Esophagus muscularis mucosa (tissue), 4 donors: ENCODE data around the gene REPS2. TPM values are rescaled to one million over a fixed set of nuclear protein-coding genes. Genes with fewer than 3 reads are reported as not detected.
"Not testable (repeated sequence)": the region's sequence is repeated elsewhere in the genome, so short reads cannot be mapped to it uniquely, and the experiment has no call there.

Experiments used
- DNase-seq: peaks from one replicate; pipeline ENCODE4 v3.0.0-alpha.2; 2017; ENCODE audit errors: extremely low spot score
- H3K27ac ChIP-seq, 4 donors: fragments of 200-600 bp; sonication (generic); replicated peaks in 1 of 4; 1 replicate in 3 of 4; 2 replicates in 1 of 4; pipeline ENCODE4 v1.5.1; 2016 to 2019; ENCODE audit warnings: mild to moderate bottlenecking in 1 of 4
- H3K27me3 ChIP-seq, 4 donors: fragments of 200-600 bp; sonication (generic); one replicate each; pipeline versions ENCODE4 v1.5.1 to v1.6.0; 2016 to 2019
- H3K36me3 ChIP-seq, 4 donors: fragments of 200-600 bp; sonication (generic); one replicate each; pipeline ENCODE4 v1.5.1; 2016 to 2019
- H3K4me1 ChIP-seq, 4 donors: fragments of 200-600 bp; sonication (generic); one replicate each; pipeline ENCODE4 v1.5.1; 2016 to 2019
- H3K4me3 ChIP-seq, 4 donors: fragments of 200-600 bp; sonication (generic); 1 replicate in 2 of 4; 2 replicates in 2 of 4; pipeline ENCODE4 v1.5.1; 2016 to 2019; ENCODE audit warnings: mild to moderate bottlenecking in 4 of 4, moderate library complexity in 1 of 4
- H3K9me3 ChIP-seq, 4 donors: fragments of 200-600 bp; sonication (generic); 1 replicate in 3 of 4; 2 replicates in 1 of 4; pipeline ENCODE4 v1.5.1; 2016 to 2019
- EP300 ChIP-seq: sonication (generic); formaldehyde crosslinking; IDR thresholded peaks from one replicate; pipeline ENCODE4 v1.6.1; 2017; ENCODE audit warnings: antibody characterized with exemption
- POLR2A ChIP-seq: fragments of 450-650 bp; IDR thresholded peaks from one replicate; pipeline ENCODE4 v1.6.1; 2017; ENCODE audit warnings: antibody characterized with exemption, moderate library complexity, mild to moderate bottlenecking, low read depth
- POLR2AphosphoS5 ChIP-seq, 2 donors: sonication (generic); formaldehyde crosslinking; IDR thresholded peaks; one replicate each; pipeline ENCODE4 v1.6.1; 2017; ENCODE audit warnings: antibody characterized with exemption in 2 of 2
- WGBS: methylation state at CpG from one replicate; pipeline ENCODE4 v1.1.5; 2018; 5-methylcytosine and 5-hydroxymethylcytosine counted together
- intact Hi-C: fragments of 100-400 bp; cut with DNase I; formaldehyde crosslinking; loops from one replicate; pipeline ENCODE4 v1.15.1; 2023
- total RNA-seq, 4 donors: library from RNA; depleted of rRNA; stranded (reverse); fragments of >200 nt; gene quantifications; one replicate each; pipeline versions ENCODE4 v1.1.0 to v1.2.1, GENCODE V29; 2016
- TF ChIP-seq, protein P1 (sequence below), 3 experiments: fragments of 200-600 bp in 2 of 3; fragments of 450-650 bp in 1 of 3; sonication (generic) in 2 of 3; IDR thresholded peaks; one replicate each; pipeline ENCODE4 v1.5.1; 2017 to 2019; ENCODE audit warnings: antibody characterized with exemption in 3 of 3, mild to moderate bottlenecking in 2 of 3, moderate library complexity in 1 of 3

The REPS2 gene
- total RNA-seq, 4 donors from 2014 or later: 26.4 to 49.0 (median 33.2) TPM

DNA sequence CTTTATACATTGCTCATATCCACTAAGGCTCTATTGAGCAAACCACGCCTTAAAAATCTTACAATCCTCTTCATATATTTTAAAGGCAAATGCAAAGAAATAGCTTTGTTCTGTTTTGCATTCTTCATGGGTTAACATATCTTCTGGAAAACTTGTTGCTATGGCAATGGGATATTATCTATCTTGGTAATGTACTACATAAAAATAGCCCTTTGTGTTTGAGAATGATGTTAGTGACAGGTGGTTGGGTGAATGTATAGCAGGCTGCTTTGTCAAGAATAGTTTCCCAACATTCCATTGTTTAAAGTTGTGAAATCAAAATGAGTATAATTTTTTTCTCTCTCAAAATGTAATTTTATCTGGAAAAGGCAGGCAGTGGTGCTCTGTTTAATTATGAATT is 16.8 kb downstream of the REPS2 start:
- WGBS: 75% methylated on average over 1 of the region's 1 CpG
- no peaks in the 10 kb centered on the region for H3K9me3 ChIP-seq
- TF ChIP-seq POLR2A: no peak
- no peak for TF ChIP-seq POLR2AphosphoS5 (IDR thresholded peaks at IDR 0.05)
- TF ChIP-seq, protein P1, sequence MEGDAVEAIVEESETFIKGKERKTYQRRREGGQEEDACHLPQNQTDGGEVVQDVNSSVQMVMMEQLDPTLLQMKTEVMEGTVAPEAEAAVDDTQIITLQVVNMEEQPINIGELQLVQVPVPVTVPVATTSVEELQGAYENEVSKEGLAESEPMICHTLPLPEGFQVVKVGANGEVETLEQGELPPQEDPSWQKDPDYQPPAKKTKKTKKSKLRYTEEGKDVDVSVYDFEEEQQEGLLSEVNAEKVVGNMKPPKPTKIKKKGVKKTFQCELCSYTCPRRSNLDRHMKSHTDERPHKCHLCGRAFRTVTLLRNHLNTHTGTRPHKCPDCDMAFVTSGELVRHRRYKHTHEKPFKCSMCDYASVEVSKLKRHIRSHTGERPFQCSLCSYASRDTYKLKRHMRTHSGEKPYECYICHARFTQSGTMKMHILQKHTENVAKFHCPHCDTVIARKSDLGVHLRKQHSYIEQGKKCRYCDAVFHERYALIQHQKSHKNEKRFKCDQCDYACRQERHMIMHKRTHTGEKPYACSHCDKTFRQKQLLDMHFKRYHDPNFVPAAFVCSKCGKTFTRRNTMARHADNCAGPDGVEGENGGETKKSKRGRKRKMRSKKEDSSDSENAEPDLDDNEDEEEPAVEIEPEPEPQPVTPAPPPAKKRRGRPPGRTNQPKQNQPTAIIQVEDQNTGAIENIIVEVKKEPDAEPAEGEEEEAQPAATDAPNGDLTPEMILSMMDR (IDR thresholded peaks at IDR 0.05): no peak
- TF ChIP-seq EP300: no peak
- DNase-seq: no peak
- no peak overlapping the region for H3K4me3 ChIP-seq
- H3K36me3 ChIP-seq: no peaks in the 10 kb centered on the region
- H3K27me3 ChIP-seq: no peaks in the 10 kb centered on the region
- intact Hi-C loops: no loop called here
- no peaks in the 10 kb centered on the region for H3K4me1 ChIP-seq
- no peak overlapping the region for H3K27ac ChIP-seq

DNA sequence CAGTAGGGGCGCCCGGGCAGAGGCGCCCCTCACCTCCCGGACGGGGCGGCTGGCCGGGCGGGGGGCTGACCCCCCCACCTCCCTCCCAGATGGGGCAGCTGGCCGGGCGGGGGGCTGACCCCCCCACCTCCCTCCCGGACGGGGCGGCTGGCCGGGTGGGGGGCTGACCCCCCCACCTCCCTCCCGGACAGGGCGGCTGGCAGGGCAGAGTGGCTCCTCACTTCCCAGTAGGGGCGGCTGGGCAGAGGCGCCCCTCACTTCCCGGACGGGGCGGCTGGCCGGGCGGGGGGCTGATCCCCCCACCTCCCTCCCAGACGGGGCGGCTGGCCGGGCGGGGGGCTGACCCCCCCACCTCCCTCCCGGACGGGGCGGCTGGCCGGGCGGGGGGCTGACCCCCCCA is 18.5 kb downstream of the REPS2 start:
- H3K4me3 ChIP-seq, H3K27me3 ChIP-seq, H3K27ac ChIP-seq, DNase-seq, intact Hi-C loops, H3K36me3 ChIP-seq, H3K4me1 ChIP-seq, H3K9me3 ChIP-seq: not testable (repeated sequence)
- no CpG with 5 or more reads among the region's 32 CpGs for WGBS

DNA sequence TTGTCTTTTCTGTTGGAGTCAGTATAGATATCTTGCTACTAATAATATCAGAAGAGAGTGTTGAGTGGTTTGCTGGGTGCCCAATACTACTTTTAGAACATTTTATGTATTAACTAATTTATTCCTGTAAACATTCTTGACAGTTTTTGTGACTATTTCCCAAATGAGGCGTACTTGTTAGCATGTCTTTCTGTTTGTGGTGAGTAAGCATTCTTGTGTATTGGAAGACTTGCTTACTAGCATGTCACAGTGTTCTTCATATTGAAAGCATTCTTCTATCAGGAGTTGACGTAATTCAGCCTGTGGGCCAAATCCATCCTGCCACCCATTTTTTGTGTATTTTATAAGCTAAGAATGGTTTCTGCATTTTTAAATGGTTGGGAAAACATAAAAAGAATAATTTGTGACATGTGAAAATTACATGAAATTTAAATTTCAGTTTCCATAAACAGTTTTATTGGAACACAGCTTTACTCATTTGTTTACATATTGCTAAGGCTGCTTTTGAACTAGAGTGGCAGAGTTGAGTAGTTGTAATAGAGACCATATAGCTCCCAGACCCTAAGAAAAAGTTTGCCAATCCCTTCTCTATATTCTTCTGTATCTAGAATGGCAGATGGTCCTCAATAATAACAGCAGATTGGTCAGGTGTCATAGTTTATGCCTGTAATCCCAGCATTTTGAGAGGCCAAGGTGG is 20.4 kb downstream of the REPS2 start:
- no peak for DNase-seq
- Histone ChIP-seq H3K4me3 (no peak overlapping the region), H3K4me1 (peaks cover 0 to 4% (median 0%) of the 10 kb centered on the region in 4 donors), H3K27ac (no peak overlapping the region), H3K27me3 (no peaks in the 10 kb centered on the region), H3K9me3 (no peaks in the 10 kb centered on the region), H3K36me3 (no peaks in the 10 kb centered on the region)
- intact Hi-C loops: no loop called here
- 83% methylated on average over 2 of the region's 2 CpGs for WGBS
- TF ChIP-seq EP300: no peak
- TF ChIP-seq POLR2AphosphoS5 (IDR thresholded peaks at IDR 0.05): no peak
- TF ChIP-seq POLR2A: no peak
- TF ChIP-seq, protein P1 (IDR thresholded peaks at IDR 0.05): no peak

DNA sequence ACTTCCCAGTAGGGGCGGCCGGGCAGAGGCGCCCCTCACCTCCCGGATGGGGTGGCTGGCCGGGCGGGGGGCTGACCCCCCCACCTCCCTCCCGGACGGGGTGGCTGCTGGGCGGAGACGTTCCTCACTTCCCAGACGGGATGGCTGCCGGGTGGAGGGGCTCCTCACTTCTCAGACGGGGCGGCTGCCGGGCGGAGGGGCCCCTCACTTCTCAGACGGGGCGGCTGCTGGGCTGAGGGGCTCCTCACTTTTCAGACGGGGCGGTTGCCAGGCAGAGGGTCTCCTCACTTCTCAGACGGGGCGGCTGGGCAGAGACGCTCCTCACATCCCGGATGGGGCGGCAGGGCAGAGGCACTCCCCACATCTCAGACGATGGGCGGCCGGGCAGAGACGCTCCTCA is 22.3 kb downstream of the REPS2 start:
- H3K27ac ChIP-seq, H3K9me3 ChIP-seq, H3K27me3 ChIP-seq, intact Hi-C loops, H3K4me3 ChIP-seq, DNase-seq, H3K36me3 ChIP-seq: not testable (repeated sequence)
- WGBS: 92% methylated on average over 15 of the region's 29 CpGs
- H3K4me1 ChIP-seq: peaks cover 0 to 12% (median 2%) of the 10 kb centered on the region in 4 donors

DNA sequence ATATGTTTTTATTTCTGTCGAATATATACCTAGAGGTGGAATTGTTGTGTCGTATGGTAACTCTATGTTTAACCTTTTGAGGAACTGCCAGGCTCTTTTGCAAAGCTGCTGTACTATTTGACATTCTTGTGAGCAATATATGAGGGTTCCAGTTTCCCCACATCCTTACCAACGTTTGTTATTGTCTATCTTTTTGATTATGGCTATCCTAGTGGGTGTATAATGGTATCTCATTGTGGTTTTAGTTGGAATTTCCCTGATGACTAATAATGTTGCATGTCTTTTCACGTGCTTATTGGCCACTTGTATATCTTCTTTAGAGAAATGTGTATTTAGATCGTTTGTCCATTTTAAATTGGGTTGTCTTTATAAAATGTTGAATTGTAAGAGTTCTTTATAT is 24.5 kb downstream of the REPS2 start:
- no peaks in the 10 kb centered on the region for H3K27me3 ChIP-seq
- TF ChIP-seq, protein P1 (IDR thresholded peaks at IDR 0.05): no peak
- TF ChIP-seq POLR2A: no peak
- no peak for TF ChIP-seq EP300
- TF ChIP-seq POLR2AphosphoS5 (IDR thresholded peaks at IDR 0.05): no peak
- H3K27ac ChIP-seq: no peak overlapping the region
- WGBS: 57% methylated on average over 5 of the region's 5 CpGs
- intact Hi-C loops: no loop called here
- H3K9me3 ChIP-seq: no peaks in the 10 kb centered on the region
- H3K4me1 ChIP-seq: peaks cover 0 to 12% (median 2%) of the 10 kb centered on the region in 4 donors
- no peaks in the 10 kb centered on the region for H3K36me3 ChIP-seq
- DNase-seq: no peak
- no peak overlapping the region for H3K4me3 ChIP-seq

DNA sequence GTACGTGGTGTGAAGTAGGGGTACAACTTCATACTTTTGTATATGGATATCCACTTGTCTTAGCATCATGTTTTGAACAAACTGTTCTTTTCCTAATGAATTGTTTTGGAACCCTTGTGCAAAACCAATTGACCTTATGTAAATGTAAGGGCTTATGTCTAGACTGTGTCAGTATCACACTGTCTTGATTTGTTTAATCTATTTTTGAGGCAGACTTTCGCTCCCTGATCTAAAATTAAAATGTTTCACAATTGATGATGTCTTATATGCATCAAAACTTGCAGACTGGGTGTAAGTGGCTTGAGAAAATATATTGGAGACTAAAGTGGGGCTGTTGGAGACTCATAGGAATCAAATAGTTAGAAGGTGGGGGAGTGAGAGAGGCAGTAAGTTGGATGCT is 25.2 kb downstream of the REPS2 start:
- H3K36me3 ChIP-seq: no peaks in the 10 kb centered on the region
- intact Hi-C loops: no loop called here
- no peak overlapping the region for H3K27ac ChIP-seq
- no peak overlapping the region for H3K4me3 ChIP-seq
- H3K9me3 ChIP-seq: no peaks in the 10 kb centered on the region
- no peak for DNase-seq
- TF ChIP-seq EP300 (no peak), POLR2AphosphoS5 (IDR thresholded peaks at IDR 0.05) (no peak)
- 59% methylated on average over 2 of the region's 2 CpGs for WGBS
- H3K27me3 ChIP-seq: no peaks in the 10 kb centered on the region
- H3K4me1 ChIP-seq: peaks cover 0 to 12% (median 2%) of the 10 kb centered on the region in 4 donors
